NCI-H345 treated with DMSO at 0.1 percent for 48 hours (cell line): ENCODE measurements around the gene MAPK14.
"Not testable (repeated sequence)": the region's sequence is repeated elsewhere in the genome, so short reads cannot be mapped to it uniquely, and the experiment has no call there.

Experiments
- DNase-seq: peaks from one replicate; lab custom pipeline; 2025; ENCODE audit not compliant: unreplicated experiment; lab: John Stamatoyannopoulos, UW

Gene MAPK14

DNA sequence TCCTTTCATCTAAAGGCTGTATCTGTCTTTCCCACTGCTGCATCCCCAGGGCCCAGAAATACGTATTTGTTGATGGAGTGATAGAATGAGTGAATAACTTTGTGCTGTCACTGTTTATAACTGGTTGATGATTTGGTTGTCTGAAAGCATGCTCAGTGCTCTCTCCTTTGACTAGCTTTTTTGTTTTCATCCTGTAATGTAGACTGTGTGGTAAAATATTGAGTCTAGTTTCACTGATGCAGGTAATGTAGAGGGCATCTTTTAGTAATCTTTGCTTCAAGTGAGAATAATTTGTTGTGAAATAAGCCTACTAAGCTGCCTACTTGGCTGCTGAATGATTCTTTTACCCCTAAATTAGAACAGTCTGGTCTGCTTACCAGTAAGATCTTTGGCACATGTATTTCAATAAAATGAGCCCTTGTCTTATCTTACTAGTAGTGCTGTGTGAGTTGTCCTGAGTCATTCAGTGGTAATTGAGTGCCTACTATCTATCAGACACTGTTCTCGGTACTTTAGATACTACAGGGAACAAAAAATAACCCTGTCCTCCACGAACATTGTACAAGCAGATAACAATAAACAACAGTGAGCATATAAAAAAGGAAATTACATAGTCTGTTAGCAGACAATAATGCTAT is 39.9 kb downstream of the MAPK14 start:
- no peak for DNase-seq

DNA sequence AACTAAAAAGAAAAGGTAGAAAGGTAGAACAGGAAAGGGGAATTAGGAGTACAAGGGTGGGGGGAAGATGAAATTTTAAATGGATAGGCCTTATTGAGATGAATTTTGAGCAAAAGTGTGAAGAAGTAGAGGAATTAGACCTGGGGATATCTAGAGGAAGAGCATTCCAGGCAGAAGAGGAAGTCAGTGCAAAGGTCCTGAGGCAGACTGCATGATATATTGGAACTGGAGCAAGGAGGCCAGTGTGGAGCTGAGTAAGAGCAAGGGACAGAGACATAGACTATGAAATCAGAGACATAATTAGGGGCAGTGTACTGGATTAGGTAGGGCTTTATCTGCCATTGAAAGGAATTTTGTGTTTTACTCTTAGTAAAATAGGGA is 40.4 kb downstream of the MAPK14 start:
- DNase-seq: no peak

DNA sequence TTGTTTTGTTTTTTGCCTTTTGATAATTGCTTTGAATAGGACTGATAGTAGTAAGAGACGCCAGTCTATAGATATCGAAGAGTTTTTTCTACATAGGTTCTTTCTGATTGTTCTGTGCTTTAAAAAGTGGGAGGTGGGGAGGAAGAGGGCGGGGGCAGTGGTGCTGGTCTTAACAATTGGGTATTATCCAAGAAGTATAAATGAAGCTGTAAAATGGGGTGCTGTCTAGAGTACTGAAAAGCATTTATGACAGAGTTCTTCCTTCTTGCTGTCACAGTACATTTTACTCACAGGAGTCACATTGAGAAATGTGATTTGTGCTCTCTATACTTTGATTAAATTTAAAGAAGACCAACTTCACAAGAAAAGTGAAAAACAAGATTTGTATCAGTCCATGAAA is 41.0 kb downstream of the MAPK14 start:
- DNase-seq: no peak

DNA sequence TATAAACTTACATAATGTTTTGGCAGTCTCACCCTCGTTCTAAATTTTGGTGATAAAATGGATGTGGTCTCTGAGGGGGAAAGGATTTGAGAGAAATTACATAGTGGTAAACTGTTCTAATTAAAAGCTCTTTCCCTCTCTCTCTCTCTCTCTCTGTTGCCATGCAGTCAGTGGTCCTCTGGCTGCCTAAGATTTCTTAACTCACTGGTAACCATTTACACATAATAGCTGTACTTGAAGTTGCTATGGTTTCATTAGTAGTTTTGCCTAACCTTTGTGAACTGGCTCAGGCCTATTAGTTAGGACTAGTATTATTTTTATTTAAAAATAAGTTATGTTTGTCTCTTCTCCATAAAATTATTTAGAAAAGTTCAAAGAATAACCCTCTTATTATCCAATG is 42.0 kb downstream of the MAPK14 start:
- DNase-seq: no peak

DNA sequence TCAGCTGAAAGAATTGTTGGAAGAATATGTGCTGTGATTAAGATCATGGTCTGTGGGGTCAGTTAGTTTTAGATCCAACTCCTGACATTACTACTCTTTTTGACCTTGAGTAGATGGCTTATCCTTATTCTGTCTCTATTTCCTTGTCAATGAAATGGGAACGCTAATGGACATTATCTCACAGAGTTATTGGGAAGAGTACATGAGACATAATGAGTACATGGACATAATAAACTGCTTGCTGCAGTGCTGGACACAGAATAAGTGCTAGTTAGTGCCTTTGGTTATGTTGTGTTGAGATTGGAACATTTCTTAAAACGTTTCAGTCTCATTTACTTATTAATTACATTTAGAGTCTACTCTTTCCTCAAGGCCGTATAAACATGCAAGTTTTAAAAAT is 42.6 kb downstream of the MAPK14 start:
- DNase-seq: no peak

DNA sequence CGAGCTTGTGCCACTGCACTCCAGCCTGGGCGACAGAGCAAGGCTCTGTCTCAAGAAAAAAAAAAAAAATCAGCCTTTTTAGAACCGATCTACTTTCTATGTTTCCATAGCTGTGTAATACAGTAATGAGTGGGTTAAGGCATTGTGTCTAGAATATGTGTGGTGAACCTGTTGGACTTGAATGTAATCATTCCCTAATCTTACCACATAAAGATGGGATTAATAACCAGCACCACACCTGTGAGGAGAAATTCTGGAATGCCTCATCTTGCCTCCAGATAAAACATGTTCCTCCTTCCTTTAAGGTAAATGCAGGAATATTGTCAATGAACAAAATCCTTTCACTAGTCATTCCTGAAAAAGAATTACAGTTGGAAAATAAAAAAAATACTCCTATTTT is 43.7 kb downstream of the MAPK14 start:
- no peak for DNase-seq

DNA sequence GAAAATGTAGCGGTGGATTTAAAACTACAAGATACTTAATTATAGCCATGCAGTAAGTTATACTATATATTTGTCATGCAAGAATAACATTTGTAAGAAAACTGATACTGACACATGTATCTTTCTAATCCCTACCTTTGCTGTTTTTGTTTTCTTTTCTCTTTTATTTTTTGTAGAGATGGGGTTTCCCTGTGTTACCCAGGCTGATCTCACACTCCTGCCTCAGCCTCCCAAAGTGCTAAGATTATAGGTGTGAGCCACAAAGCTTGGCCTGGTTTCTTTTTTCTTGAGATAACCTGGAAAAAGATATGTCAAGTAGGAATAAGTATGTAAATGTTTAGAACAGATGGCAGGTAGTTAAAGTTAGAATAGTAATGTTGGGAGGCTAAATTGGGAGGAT is 44.1 kb downstream of the MAPK14 start:
- DNase-seq: no peak

DNA sequence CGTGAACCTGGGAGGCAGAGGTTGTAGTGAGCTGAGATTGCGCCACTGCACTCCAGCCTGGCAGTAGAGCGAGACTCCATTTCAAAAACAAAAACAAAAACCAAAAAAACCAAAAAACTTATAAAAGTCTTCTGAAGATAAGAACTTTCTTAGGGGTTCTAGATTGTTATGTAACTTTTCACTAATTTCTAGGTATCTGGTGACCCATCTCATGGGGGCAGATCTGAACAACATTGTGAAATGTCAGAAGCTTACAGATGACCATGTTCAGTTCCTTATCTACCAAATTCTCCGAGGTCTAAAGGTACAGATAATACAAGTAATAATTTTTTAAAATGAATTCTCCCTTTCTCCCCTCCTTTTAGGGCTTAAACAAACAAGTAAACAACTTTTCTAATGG is 45.1 kb downstream of the MAPK14 start:
- no peak for DNase-seq

DNA sequence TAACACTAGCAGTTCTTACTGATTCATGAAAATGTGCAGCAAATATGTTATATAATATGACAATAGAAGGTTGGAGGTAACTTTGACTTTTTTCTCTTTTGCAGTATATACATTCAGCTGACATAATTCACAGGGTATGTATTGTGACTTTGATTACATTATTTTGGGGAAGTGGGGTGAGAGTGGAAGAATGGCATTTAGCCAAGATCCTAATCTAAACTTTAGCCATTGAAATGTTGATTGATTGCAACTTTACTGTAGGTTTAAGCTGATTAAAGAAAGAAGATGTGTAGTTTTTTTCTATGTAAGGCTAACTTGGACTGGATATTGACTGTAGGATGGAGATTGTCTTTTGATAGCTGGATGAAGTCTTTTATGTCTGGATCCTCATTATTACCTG is 46.0 kb downstream of the MAPK14 start:
- DNase-seq: no peak

DNA sequence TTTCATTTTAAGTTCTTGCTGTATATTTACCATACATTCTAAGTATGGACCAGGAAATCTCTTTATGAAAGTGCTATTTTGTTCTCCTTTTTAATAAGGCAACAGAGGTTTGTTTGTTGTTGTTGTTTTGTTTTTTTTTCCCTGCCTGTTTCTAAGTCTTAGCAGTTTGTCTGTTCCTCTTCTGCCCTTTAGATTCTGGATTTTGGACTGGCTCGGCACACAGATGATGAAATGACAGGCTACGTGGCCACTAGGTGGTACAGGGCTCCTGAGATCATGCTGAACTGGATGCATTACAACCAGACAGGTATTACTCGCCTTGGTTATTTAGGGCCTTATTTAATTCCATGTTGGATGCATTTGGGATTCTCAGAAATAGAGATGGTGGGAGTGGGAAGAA is 48.0 kb downstream of the MAPK14 start:
- no peak for DNase-seq

DNA sequence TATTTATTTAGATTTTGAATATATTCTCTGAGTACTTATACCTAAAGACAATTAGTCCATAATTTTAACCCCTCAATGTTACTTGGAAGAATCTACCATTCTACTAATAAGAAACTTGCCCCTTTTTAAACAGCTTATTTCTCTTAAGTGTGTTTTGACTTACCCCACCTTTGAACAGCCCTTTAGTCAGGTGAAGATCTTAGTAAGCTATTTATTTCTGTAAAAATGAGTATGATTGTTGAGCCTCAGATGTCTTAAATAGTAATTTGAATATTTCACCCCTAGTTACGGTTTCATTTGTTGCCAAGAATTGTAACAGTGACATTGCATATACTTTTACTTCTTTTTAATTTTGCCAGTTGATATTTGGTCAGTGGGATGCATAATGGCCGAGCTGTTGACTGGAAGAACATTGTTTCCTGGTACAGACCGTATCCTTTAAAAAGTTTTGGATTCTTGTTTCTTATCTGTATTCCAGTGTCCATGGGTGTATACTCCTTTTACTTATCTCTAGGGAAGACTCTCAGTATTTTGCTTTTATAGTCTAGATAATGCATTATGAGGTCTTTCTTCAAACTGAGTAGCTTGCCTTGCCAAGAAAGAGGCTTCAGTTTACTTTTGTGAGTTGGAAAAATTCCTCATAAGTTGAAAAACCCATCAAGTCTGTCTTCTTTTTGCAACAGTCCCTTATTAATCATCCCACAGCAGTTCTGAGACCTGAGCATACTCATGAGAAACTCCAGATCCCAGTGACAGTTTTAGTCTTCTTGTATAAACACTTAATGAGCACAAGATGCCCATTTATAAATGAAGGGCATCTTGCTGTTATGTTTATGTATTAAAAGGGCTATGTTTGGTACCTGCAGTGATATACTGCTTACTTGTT is 48.8 kb downstream of the MAPK14 start:
- DNase-seq: no peak

DNA sequence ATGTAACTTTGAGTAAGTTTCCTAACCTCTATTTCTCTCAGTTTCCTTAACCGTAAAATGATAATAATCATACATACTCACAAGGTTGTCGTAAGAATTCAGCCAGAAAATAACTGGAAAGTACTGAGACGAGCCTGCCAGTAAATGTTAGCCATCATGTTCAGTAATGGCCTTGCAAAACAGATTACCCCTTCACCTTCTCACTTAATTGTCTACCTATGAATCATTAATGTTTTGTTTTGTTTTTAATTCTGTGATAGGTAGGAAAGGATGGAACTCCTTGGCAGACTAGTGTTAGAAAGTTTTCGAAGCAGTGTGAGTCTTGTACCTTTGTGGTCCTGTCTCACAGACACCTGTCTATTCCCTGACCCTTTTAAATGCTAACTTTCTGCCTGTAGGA is 50.6 kb downstream of the MAPK14 start:
- no peak for DNase-seq

DNA sequence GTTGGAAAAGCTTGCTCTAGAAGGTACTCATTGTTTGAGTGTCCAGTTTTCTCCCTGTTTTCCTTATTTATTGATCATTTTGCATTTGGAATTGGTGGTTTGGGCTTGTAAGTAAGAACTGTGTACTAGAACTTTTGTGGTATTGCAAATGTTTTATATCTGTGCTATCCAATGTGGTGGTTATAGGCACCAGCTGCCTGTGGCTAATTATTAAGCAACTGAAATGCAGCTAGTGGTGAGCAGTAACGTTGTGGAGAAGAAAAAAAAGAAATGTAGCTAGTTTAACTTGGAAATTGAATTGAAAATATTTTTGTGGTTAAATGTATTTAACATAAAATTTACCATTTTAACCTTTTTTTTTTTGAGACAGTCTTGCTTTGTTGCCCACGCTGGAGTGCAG is 52.0 kb downstream of the MAPK14 start:
- DNase-seq: no peak

DNA sequence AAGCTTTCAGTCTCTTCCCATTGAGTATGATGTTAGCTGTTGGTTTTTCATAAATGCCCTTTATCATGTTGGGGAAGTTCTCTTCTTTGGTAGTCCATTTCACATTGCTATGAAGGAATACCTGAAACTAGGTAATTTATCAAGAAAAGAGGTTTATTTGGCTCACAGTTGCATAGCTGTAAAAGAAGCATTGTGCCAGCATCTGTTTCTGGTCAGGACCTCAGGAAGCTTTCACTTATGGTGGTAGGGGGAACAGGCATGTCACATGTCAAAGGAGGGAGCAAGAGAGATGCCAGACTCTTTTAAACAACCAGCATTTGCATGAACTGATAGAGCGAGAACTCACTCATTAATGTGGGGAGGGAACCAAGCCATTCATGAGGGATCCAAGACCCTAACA is 54.7 kb downstream of the MAPK14 start:
- no peak for DNase-seq

DNA sequence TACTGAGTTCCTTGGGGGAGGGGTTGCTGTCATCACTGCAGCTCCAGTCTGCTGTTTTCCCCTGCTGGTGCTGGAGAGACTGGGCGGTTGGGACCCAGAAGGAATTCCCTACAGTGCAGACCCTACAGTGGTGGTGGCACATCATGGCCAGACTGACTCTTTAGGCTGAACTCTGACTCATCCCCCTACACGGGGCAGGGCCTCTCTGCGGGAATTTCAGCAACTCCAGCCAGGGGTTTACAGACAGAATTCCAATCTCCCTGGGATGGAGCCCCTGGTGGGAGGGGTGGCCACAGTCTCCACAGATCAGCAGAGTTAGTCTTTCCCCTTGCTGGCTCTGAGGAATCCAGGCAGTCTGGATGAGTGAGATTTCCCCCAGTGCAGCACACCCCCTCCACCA is 55.8 kb downstream of the MAPK14 start:
- DNase-seq: no peak

DNA sequence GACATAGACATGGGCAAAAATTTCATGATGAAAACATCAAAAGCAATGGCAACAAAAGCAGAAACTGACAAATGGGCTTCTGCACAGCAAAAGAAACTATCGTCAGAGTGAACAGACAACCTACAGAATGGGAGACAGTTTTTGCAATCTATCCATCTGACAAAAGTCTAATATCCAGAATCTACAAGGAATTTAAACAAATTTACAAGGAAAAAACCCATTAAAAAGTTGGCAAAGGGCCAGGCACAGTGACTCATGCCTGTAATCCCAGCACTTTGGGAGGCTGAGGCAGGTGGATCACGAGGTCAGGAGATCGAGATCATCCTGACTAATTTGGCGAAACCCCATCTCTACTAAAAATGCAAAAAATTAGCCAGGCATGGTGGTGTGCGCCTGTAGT is 60.6 kb downstream of the MAPK14 start:
- not testable (repeated sequence) for DNase-seq

DNA sequence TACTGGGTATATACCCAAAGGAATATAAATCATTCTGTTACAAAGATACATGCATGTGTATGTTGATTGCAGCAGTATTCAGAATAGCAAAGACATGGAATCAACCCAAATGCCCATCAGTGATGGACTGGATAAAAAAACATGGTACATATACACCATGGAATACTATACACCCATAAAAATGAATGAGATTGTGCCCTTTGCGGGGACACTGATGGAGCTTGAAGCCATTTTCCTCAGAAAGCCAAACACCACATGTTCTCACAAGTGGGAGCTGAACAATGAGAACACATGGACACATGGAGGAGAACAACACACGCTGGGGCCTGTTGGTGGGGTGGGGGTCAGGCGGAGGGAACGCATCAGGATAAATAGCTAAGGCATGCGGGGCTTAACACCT is 61.4 kb downstream of the MAPK14 start:
- no peak for DNase-seq

DNA sequence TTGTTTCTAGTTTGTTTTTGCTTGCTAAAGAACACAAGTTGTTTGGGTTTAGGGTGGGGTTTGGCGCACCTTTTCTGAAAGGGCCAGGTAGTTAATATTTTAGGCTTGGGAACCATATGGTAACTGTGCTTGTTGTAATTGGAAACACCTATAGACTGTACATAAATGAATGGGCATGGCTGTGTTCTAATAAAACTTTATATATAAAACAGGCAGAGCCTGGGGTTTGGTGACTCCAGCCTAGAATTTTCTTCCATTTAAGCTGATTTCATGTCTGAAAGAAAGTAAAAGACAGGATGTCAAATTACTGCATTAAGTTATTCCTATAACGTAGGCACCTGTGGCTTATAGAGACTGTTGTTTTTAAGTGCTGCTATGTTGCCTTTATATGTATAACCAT is 66.6 kb downstream of the MAPK14 start:
- no peak for DNase-seq

DNA sequence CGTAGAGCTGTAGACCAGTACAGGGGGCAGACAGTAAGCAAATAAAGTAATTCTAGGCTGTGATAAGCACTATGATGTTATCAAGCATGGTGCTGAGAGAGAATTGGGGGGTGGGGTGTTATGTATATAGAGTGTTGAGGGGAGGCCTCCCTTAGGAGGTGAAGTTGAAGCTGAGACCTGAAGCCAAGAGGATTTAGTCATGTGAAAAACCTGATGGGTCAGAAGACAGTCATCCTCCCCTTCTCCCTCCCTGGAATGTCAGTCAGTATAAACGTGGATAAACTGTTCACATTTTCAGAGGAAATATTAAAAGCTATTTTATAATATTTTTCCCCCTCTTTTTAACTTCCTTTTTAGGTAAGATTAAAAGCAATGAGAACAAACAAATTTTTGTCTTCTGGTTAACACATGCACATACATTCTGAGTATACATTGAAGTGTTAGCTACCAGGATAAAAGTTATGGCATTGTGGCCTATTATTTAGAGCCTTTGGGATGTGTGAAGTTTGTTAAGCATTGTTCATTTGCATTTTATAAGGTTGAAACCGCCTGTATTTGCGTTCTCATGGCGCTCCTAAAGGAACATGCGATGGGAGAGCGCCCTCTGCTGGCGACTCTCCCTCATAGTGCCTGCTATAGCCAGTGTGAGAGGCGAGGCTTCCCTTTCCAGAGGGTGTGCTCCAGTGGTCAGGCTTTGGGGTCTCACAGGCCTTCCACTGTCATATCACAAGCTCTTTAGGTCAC is 67.3 kb downstream of the MAPK14 start:
- DNase-seq: peak; percentile 59

DNA sequence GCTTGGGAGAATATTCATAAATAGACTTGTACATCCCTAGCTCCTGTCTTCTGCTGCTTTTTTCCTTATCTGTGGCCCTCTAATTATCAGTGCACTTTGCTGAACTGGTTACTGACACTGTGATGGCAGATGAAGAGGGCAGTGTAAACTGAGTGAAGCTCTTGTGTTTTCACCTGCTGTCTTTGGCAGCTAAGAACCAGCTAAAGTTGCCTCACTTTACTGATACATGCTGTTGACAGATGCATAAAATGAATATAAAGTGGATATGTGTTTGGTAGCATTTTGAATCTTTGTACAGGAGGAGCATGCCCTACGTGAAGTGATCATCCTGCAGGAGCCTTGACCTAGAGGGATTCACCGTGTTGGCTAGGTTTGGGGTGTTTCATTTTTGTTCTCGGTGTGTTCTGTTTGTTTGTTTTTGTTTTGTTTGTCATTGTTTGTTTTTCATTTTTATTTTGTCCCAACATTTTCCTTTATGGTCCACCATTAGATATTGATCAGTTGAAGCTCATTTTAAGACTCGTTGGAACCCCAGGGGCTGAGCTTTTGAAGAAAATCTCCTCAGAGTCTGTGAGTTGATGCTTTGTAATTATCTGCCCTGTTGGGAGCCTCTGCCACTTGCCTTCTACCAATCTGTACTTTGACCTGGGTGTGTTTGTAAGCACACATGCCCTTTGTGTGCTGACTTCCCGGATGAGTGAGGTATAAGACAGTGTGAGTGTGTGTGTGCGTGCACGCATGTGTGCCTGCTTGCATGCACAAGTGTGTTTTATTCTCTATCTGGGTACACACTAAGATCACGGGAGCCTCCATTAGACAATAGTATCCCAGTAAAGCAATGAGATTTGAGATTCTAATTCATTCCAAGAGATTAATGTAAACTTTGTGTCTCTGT is 68.1 kb downstream of the MAPK14 start:
- DNase-seq: no peak
